Measurements from ENCODE around the gene ARHGEF25. TPM values are rescaled to one million over a fixed set of nuclear protein-coding genes. Genes with fewer than 3 reads are reported as not detected.
"Not testable (repeated sequence)": the region's sequence is repeated elsewhere in the genome, so short reads cannot be mapped to it uniquely, and the experiment has no call there.

Gene ARHGEF25
- total RNA-seq, 1 donor from 2014 or later: 80.2 TPM

DNA sequence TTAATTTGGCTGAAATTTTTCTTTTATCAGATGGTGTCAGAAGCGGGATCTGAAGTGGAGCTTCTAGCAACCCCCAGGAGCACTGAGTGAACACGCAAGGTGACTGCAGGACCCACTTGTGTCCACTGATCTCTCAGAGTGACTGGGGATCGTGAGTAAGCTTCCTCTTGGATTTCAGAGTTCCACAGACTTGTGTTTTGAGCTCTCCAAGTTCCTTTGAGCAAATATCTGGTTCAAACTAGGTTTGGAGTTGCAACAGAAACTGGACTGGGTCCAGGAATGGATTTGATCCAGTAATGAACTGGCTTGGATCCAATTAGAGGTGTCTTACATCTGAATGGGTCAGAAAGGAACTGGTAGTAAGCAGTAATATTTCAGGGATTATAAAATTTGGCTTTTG, 46.5 kb downstream of the ARHGEF25 start:
- TF ChIP-seq, protein P1, sequence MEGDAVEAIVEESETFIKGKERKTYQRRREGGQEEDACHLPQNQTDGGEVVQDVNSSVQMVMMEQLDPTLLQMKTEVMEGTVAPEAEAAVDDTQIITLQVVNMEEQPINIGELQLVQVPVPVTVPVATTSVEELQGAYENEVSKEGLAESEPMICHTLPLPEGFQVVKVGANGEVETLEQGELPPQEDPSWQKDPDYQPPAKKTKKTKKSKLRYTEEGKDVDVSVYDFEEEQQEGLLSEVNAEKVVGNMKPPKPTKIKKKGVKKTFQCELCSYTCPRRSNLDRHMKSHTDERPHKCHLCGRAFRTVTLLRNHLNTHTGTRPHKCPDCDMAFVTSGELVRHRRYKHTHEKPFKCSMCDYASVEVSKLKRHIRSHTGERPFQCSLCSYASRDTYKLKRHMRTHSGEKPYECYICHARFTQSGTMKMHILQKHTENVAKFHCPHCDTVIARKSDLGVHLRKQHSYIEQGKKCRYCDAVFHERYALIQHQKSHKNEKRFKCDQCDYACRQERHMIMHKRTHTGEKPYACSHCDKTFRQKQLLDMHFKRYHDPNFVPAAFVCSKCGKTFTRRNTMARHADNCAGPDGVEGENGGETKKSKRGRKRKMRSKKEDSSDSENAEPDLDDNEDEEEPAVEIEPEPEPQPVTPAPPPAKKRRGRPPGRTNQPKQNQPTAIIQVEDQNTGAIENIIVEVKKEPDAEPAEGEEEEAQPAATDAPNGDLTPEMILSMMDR (IDR thresholded peaks at IDR 0.05; ENCODE audit: partially characterized antibody, unreplicated experiment): no peak
- Mint-ChIP-seq H3K27ac (ENCODE audit: unreplicated experiment) (no peak overlapping the region), H3K4me3 (ENCODE audit: unreplicated experiment) (no peak overlapping the region), H3K4me1 (ENCODE audit: low read depth, unreplicated experiment) (no peaks in the 10 kb centered on the region), H3K27me3 (ENCODE audit: unreplicated experiment) (peaks cover 5% of the 10 kb centered on the region), H3K36me3 (ENCODE audit: unreplicated experiment) (no peaks in the 10 kb centered on the region), H3K9me3 (ENCODE audit: unreplicated experiment) (peaks cover 3% of the 10 kb centered on the region)
- no peak for DNase-seq

DNA sequence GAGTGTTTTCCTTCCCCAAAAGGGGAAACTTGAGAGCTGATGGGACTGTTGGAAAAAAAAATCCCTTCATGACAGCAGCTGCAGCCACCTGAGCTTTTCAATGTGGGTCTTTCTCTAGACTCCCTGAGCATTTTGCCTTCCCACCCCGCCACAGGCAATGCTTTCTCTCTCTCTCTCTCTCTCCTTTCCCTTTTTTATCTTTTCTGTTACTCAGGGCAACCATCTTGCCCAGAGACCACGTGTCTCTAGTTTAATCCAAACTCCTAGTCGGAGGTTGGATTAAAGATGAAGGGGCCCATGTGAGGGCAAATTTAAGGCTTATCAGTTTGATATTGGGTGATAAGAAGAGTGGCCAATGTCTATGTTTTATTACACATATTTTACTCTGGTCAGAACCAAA, 47.7 kb downstream of the ARHGEF25 start:
- H3K36me3 Mint-ChIP-seq (ENCODE audit: unreplicated experiment): no peaks in the 10 kb centered on the region
- no peaks in the 10 kb centered on the region for H3K4me1 Mint-ChIP-seq (ENCODE audit: low read depth, unreplicated experiment)
- H3K27me3 Mint-ChIP-seq (ENCODE audit: unreplicated experiment): peaks cover 5% of the 10 kb centered on the region
- peaks cover 3% of the 10 kb centered on the region for H3K9me3 Mint-ChIP-seq (ENCODE audit: unreplicated experiment)
- no peak for DNase-seq
- TF ChIP-seq, protein P1 (IDR thresholded peaks at IDR 0.05; ENCODE audit: partially characterized antibody, unreplicated experiment): no peak
- no peak overlapping the region for H3K4me3 Mint-ChIP-seq (ENCODE audit: unreplicated experiment)
- no peak overlapping the region for H3K27ac Mint-ChIP-seq (ENCODE audit: unreplicated experiment)

DNA sequence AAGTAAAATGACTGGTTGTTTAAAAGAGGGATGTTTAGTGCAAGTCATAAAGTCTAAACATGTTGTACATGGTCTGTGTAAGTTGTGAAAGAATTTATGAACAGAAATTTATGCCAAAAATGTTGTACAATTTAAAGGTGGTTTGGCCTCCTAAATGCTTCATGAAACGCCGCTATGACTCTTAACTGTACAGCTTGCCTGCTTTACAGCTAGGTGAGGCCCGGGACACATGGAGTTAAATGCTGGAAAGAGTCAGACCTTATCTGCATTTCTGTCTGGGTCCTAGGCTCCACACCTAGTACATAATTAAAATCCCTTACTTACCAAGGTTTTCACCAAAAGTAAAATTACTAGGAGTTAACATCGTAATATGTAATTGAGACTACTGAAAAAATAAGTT, 50.1 kb downstream of the ARHGEF25 start:
- no peak for DNase-seq
- Mint-ChIP-seq H3K4me3 (ENCODE audit: unreplicated experiment) (no peak overlapping the region), H3K27me3 (ENCODE audit: unreplicated experiment) (peaks cover 5% of the 10 kb centered on the region), H3K9me3 (ENCODE audit: unreplicated experiment) (peaks cover 5% of the 10 kb centered on the region), H3K27ac (ENCODE audit: unreplicated experiment) (no peak overlapping the region), H3K36me3 (ENCODE audit: unreplicated experiment) (peaks cover 4% of the 10 kb centered on the region), H3K4me1 (ENCODE audit: low read depth, unreplicated experiment) (no peaks in the 10 kb centered on the region)
- TF ChIP-seq, protein P1 (IDR thresholded peaks at IDR 0.05; ENCODE audit: partially characterized antibody, unreplicated experiment): no peak

DNA sequence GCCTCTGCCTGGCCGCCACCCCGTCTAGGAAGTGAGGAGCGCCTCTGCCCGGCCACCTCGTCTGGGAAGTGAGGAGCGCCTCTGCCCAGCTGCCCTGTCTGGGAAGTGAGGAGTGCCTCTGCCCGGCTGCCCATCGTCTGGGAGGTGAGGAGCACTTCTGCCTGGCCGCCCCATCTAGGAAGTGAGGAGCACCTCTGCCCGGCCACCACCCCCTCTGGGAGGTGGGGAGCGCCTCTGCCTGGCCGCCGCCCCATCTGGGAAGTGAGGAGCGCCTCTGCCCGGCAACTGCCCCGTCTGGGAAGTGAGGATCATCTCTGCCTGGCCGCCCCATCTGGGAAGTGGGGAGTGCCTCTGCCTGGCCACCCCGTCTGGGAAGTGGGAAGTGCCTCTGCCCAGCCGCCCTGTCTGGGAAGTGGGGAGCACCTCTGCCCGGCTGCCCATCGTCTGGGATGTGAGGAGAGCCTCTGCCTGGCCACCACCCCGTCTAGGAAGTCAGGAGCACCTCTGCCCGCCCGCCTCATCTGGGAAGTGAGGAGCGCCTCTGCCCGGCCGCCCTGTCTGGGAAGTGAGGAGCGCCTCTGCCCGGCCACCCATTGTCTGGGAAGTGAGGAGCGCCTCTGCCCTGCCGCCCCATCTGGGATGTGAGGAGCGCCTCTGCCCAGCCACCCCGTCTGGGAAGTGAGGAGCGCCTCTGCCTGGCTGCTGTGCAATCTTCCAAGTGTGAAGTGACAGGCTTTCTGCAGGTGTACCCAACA, 54.0 kb downstream of the ARHGEF25 start:
- H3K4me3 Mint-ChIP-seq (ENCODE audit: unreplicated experiment); H3K4me1 Mint-ChIP-seq (ENCODE audit: low read depth, unreplicated experiment); H3K27me3 Mint-ChIP-seq (ENCODE audit: unreplicated experiment); DNase-seq; H3K9me3 Mint-ChIP-seq (ENCODE audit: unreplicated experiment): not testable (repeated sequence)
- H3K36me3 Mint-ChIP-seq (ENCODE audit: unreplicated experiment): peaks cover 11% of the 10 kb centered on the region
- H3K27ac Mint-ChIP-seq (ENCODE audit: unreplicated experiment): peak overlapping the region; percentile 88

Other genes starting within 250 kb of the ARHGEF25 start
- gene R3HDM2, start 180.4 kb upstream of the ARHGEF25 start, total RNA-seq (ENCODE audit: unreplicated experiment): 106 TPM
- gene INHBC, start 176.7 kb upstream of the ARHGEF25 start, total RNA-seq (ENCODE audit: unreplicated experiment): not detected
- 18.0 TPM for gene INHBE, start 156.1 kb upstream of the ARHGEF25 start, total RNA-seq (ENCODE audit: unreplicated experiment)
- 2.3 TPM for gene GLI1, start 151.7 kb upstream of the ARHGEF25 start, total RNA-seq (ENCODE audit: unreplicated experiment)
- 52.0 TPM for gene ARHGAP9, start 131.6 kb upstream of the ARHGEF25 start, total RNA-seq (ENCODE audit: unreplicated experiment)
- gene MARS1, start 123.4 kb upstream of the ARHGEF25 start, total RNA-seq (ENCODE audit: unreplicated experiment): 870 TPM
- gene DDIT3, start 90.9 kb upstream of the ARHGEF25 start, total RNA-seq (ENCODE audit: unreplicated experiment): 70.9 TPM
- 108 TPM for gene MBD6, start 88.6 kb upstream of the ARHGEF25 start, total RNA-seq (ENCODE audit: unreplicated experiment)
- 484 TPM for gene DCTN2, start 64.2 kb upstream of the ARHGEF25 start, total RNA-seq (ENCODE audit: unreplicated experiment)
- gene KIF5A, start 61.4 kb upstream of the ARHGEF25 start, total RNA-seq (ENCODE audit: unreplicated experiment): 314 TPM
- gene PIP4K2C, start 20.2 kb upstream of the ARHGEF25 start, total RNA-seq (ENCODE audit: unreplicated experiment): 27.5 TPM
- gene DTX3, start 6.6 kb upstream of the ARHGEF25 start, total RNA-seq (ENCODE audit: unreplicated experiment): 99.6 TPM
- gene B4GALNT1, start 21.8 kb downstream of the ARHGEF25 start, total RNA-seq (ENCODE audit: unreplicated experiment): 83.9 TPM
- 225 TPM for gene OS9, start 82.7 kb downstream of the ARHGEF25 start, total RNA-seq (ENCODE audit: unreplicated experiment)
- 45.5 TPM for gene AGAP2, start 127.3 kb downstream of the ARHGEF25 start, total RNA-seq (ENCODE audit: unreplicated experiment)
- gene TSPAN31, start 133.6 kb downstream of the ARHGEF25 start, total RNA-seq (ENCODE audit: unreplicated experiment): 27.2 TPM
- gene CDK4, start 140.9 kb downstream of the ARHGEF25 start, total RNA-seq (ENCODE audit: unreplicated experiment): 123 TPM
- gene MARCHF9, start 143.7 kb downstream of the ARHGEF25 start, total RNA-seq (ENCODE audit: unreplicated experiment): 26.7 TPM
- 1.7 TPM for gene CYP27B1, start 155.6 kb downstream of the ARHGEF25 start, total RNA-seq (ENCODE audit: unreplicated experiment)
- 9.1 TPM for gene METTL1, start 160.7 kb downstream of the ARHGEF25 start, total RNA-seq (ENCODE audit: unreplicated experiment)
- gene EEF1AKMT3, start 161.2 kb downstream of the ARHGEF25 start, total RNA-seq (ENCODE audit: unreplicated experiment): 3.3 TPM
- gene TSFM, start 171.4 kb downstream of the ARHGEF25 start, total RNA-seq (ENCODE audit: unreplicated experiment): 35.7 TPM
- gene AVIL, start 207.3 kb downstream of the ARHGEF25 start, total RNA-seq (ENCODE audit: unreplicated experiment): 4.8 TPM
- 127 TPM for gene CTDSP2, start 235.3 kb downstream of the ARHGEF25 start, total RNA-seq (ENCODE audit: unreplicated experiment)

Data from glutamatergic neuron (in vitro differentiated cells).